GM12878 (cell line): ENCODE measurements around the gene SIDT1. TPM values are rescaled to one million over a fixed set of nuclear protein-coding genes. Genes with fewer than 3 reads are reported as not detected.

Experiments
- ATAC-seq: fragments of 200-7000 bp; cut with Tn5 transposase; 3 replicates; pipeline ENCODE4 v1.9.1; 2020; ENCODE audit warnings: mild to moderate bottlenecking, moderate library complexity
- BruUV-seq: library from RNA; stranded (reverse); fragments of 400-500 nt; replicated peaks from 2 replicates; lab custom pipeline; 2021; lab: Mats Ljungman, UMichigan
- CTCF ChIA-PET: fragments of 300-600 bp; sonication (Branson Sonifier 250); formaldehyde crosslinking; extraction: SDS; loops from one replicate; lab custom pipeline; 2021; ENCODE audit warnings: inconsistent platforms; lab: Yijun Ruan, JAX
- POLR2A ChIA-PET: fragments of 350-600 bp; formaldehyde crosslinking; extraction: SDS; loops from one replicate; lab custom pipeline; 2021; ENCODE audit warnings: inconsistent platforms; lab: Charles Lee
- RAD21 ChIA-PET: fragments of 300-600 bp; sonication (Branson Sonifier 250); formaldehyde crosslinking; loops from one replicate; lab custom pipeline; 2023; ENCODE audit warnings: antibody characterized with exemption; ENCODE audit not compliant: unreplicated experiment; lab: Charles Lee
- SMC1A ChIA-PET: fragments of 300-600 bp; sonication (Branson Sonifier 250); formaldehyde crosslinking; loops from one replicate; lab custom pipeline; 2023; ENCODE audit not compliant: unreplicated experiment, uncharacterized antibody; lab: Charles Lee
- DNase-seq: peaks from one replicate; pipeline ENCODE4 v3.0.0-alpha.2; 2011; ENCODE audit warnings: low read depth, low spot score
- FAIRE-seq: peaks from 3 replicates; lab custom pipeline; 2011; peaks lifted over from hg19 to GRCh38; lab: Jason Lieb, UNC
- H2AFZ ChIP-seq: 2 replicates; pipeline ENCODE4 v1.6.0; 2011; ENCODE audit warnings: low read depth, low read length, control low read depth; ENCODE audit not compliant: control insufficient read depth
- H3K27ac ChIP-seq: 2 replicates; pipeline ENCODE4 v1.5.1; 2011; ENCODE audit warnings: control low read depth; ENCODE audit not compliant: control insufficient read depth, insufficient read depth
- H3K27me3 ChIP-seq, 2 experiments: replicated peaks in 1 of 2; 2 replicates each; pipeline versions ENCODE4 v1.6.0 to v1.6.1; 2011; ENCODE audit warnings: low read length in 1 of 2; ENCODE audit not compliant: control insufficient read depth in 2 of 2, insufficient read depth in 2 of 2
- H3K36me3 ChIP-seq, 2 experiments: 2 replicates each; pipeline ENCODE4 v1.5.1; 2011; ENCODE audit warnings: low read length in 1 of 2; ENCODE audit not compliant: control insufficient read depth in 2 of 2, insufficient read depth in 2 of 2
- H3K4me1 ChIP-seq: 2 replicates; pipeline ENCODE4 v1.6.1; 2011; ENCODE audit warnings: mild to moderate bottlenecking, low read length, moderate library complexity, mixed read lengths; ENCODE audit not compliant: control insufficient read depth, insufficient read depth
- H3K4me2 ChIP-seq: 2 replicates; pipeline ENCODE4 v1.6.0; 2011; ENCODE audit warnings: control low read depth; ENCODE audit not compliant: control insufficient read depth, insufficient read depth
- H3K4me3 ChIP-seq: fragments of 200-600 bp; sonication (generic); 2 replicates; pipeline ENCODE4 v1.5.1; 2016
- H3K79me2 ChIP-seq: 2 replicates; pipeline ENCODE4 v1.6.0; 2011; ENCODE audit warnings: low read length; ENCODE audit not compliant: control insufficient read depth, insufficient read depth
- H3K9ac ChIP-seq: 2 replicates; pipeline ENCODE4 v1.8.0; 2011; ENCODE audit warnings: low read length, control low read depth, mixed read lengths; ENCODE audit not compliant: control insufficient read depth, insufficient read depth
- H3K9me3 ChIP-seq: replicated peaks from 3 replicates; pipeline ENCODE4 v1.5.1; 2011; ENCODE audit warnings: mild to moderate bottlenecking, low read length; ENCODE audit not compliant: control insufficient read depth, insufficient read depth
- H4K20me1 ChIP-seq: 2 replicates; pipeline ENCODE4 v1.6.0; 2011; ENCODE audit not compliant: control insufficient read depth, insufficient read depth
- CBX3 ChIP-seq: fragments of 200-600 bp; sonication (generic); IDR thresholded peaks from 2 replicates; pipeline ENCODE4 v1.6.1; 2016; ENCODE audit warnings: low read depth, borderline replicate concordance
- CHD4 ChIP-seq: fragments of 200-600 bp; sonication (generic); IDR thresholded peaks from 2 replicates; pipeline ENCODE4 v1.6.1; 2016; ENCODE audit warnings: mild to moderate bottlenecking
- CTCF ChIP-seq, 3 experiments: IDR thresholded peaks in 2 of 3; conservative IDR thresholded peaks in 1 of 3; 2 replicates each; pipeline ENCODE4 v1.5.1; 2011; ENCODE audit warnings: low read depth in 3 of 3, low read length in 3 of 3, mild to moderate bottlenecking in 3 of 3, control low read depth in 2 of 3, moderate library complexity in 2 of 3, inconsistent platforms in 1 of 3, mixed read lengths in 1 of 3; ENCODE audit not compliant: control insufficient read depth in 2 of 3, insufficient read depth in 1 of 3; ENCODE audit errors: extremely low read depth in 1 of 3
- EZH2 ChIP-seq: IDR thresholded peaks from 2 replicates; pipeline ENCODE4 v1.6.1; 2012; ENCODE audit warnings: low read depth, mild to moderate bottlenecking, control low read depth, inconsistent platforms, low read length, borderline replicate concordance; ENCODE audit not compliant: control insufficient read depth
- HCFC1 ChIP-seq: fragments of 150-350 bp; IDR thresholded peaks from 2 replicates; pipeline ENCODE4 v1.6.1; 2014; ENCODE audit warnings: low read length
- HDAC6 ChIP-seq: fragments of 200-600 bp; sonication (generic); IDR thresholded peaks from one replicate; pipeline ENCODE4 v1.8.0; 2017; ENCODE audit warnings: antibody characterized with exemption; ENCODE audit not compliant: unreplicated experiment
- HDGF ChIP-seq: fragments of 450-650 bp; IDR thresholded peaks from 2 replicates; pipeline ENCODE4 v1.6.1; 2016; ENCODE audit warnings: antibody characterized with exemption
- MYC ChIP-seq: IDR thresholded peaks from 2 replicates; pipeline ENCODE4 v1.6.1; 2011; ENCODE audit warnings: mild to moderate bottlenecking, low read length, moderate library complexity, inconsistent platforms; ENCODE audit not compliant: insufficient read depth, insufficient replicate concordance, insufficient read length, severe bottlenecking
- RAD51 ChIP-seq: fragments of 450-650 bp; IDR thresholded peaks from 2 replicates; pipeline ENCODE4 v1.6.1; 2016; ENCODE audit warnings: moderate library complexity, mild to moderate bottlenecking, inconsistent platforms
- SIX5 ChIP-seq: IDR thresholded peaks from 2 replicates; pipeline ENCODE4 v1.6.1; 2011; ENCODE audit warnings: mild to moderate bottlenecking, low read depth, low read length, moderate library complexity; ENCODE audit not compliant: severe bottlenecking
- SMARCA5 ChIP-seq: fragments of 450-650 bp; IDR thresholded peaks from 2 replicates; pipeline ENCODE4 v1.6.1; 2017; ENCODE audit warnings: mild to moderate bottlenecking
- SRF ChIP-seq, 2 experiments: IDR thresholded peaks; 2 replicates each; pipeline ENCODE4 v1.6.1; 2011; ENCODE audit warnings: low read depth in 2 of 2, low read length in 2 of 2, mild to moderate bottlenecking in 1 of 2, moderate library complexity in 1 of 2
- TCF3 ChIP-seq: IDR thresholded peaks from 2 replicates; pipeline ENCODE4 v1.6.1; 2012; ENCODE audit warnings: low read depth, mild to moderate bottlenecking, low read length, borderline replicate concordance; ENCODE audit not compliant: insufficient read depth
- USF1 ChIP-seq: IDR thresholded peaks from 2 replicates; pipeline ENCODE4 v1.6.1; 2011; ENCODE audit warnings: borderline replicate concordance, low read depth, mild to moderate bottlenecking, moderate library complexity, mixed read lengths, low read length; ENCODE audit not compliant: insufficient read depth; ENCODE audit errors: extremely low read length
- ZNF207 ChIP-seq: fragments of 450-650 bp; IDR thresholded peaks from 2 replicates; pipeline ENCODE4 v1.6.1; 2014; ENCODE audit warnings: antibody characterized with exemption, mild to moderate bottlenecking, borderline replicate concordance
- ZSCAN29 ChIP-seq: fragments of 450-650 bp; IDR thresholded peaks from 2 replicates; pipeline ENCODE4 v1.6.1; 2017; ENCODE audit warnings: mild to moderate bottlenecking, moderate library complexity
- ZZZ3 ChIP-seq: IDR thresholded peaks from 2 replicates; pipeline ENCODE4 v1.6.1; 2011; ENCODE audit warnings: low read depth; ENCODE audit not compliant: control insufficient read depth, insufficient read length
- WGBS: methylation state at CpG from one replicate; pipeline ENCODE4 v1.1.6; 2016; ENCODE audit warnings: low lambda C conversion rate; ENCODE audit not compliant: insufficient replicate concordance, insufficient coverage; ENCODE audit errors: missing lambda C conversion rate; 5-methylcytosine and 5-hydroxymethylcytosine counted together
- in situ Hi-C: fragments of 300-500 bp; cut with MboI; formaldehyde crosslinking; loops from 9 replicates; pipeline ENCODE4 v1.14.3; 2018; ENCODE audit warnings: mixed read lengths
- intact Hi-C: fragments of 100-400 bp; cut with micrococcal nuclease; formaldehyde crosslinking; loops from one replicate; pipeline ENCODE4 v1.14.2; 2022; ENCODE audit not compliant: unreplicated experiment
- polyA plus RNA-seq, 11 experiments: library from polyadenylated mRNA; depleted of rRNA in 4 of 11; unstranded in 6 of 11; stranded (reverse) in 5 of 11; fragments of >200 nt; fragmentation: Nextera tagmentation in 4 of 11; fragmentation: Illumina TruSeq in 1 of 11; extraction: Ambion mirVana in 4 of 11; extraction: Trizol in 1 of 11; gene quantifications; 1 replicate in 1 of 11; 2 replicates in 10 of 11; pipeline versions ENCODE4 v1.2.1 to v1.2.3, GENCODE V29; 2011 to 2016; ENCODE audit warnings: inconsistent platforms in 2 of 11, missing spikeins in 2 of 11, low read depth in 1 of 11
- total RNA-seq, 4 experiments: library from RNA; depleted of rRNA in 3 of 4; stranded (reverse); fragments of >200 nt in 3 of 4; fragmentation: Illumina TruSeq in 1 of 4; extraction: Trizol in 1 of 4; gene quantifications; 2 replicates each; pipeline versions ENCODE4 v1.2.1 to v1.2.3, GENCODE V29; 2013 to 2021

SIDT1 gene
- total and polyA plus RNA-seq, 10 of the 15 experiments (the other 5 are each of a cell fraction or from before 2014, with no cell fraction given), result 3.0 to 45.0 (median 26.6) TPM

GRCh38 chr3:113663324-113663750, 131.0 kb downstream of the SIDT1 start:
- POLR2A ChIA-PET, result no interaction called here

More at GRCh38 chr3:113663324-113663750, 131.0 kb downstream of the SIDT1 start:
- Histone ChIP-seq H3K79me2 (no peaks in the 10 kb centered on the region), H2AFZ (no peak overlapping the region), H3K36me3 (peaks cover 2 to 7% of the 10 kb centered on the region in 2 experiments)
- BruUV-seq, result no TSS peak
- intact Hi-C loops, result no loop called here
- FAIRE-seq, result no peak
- TF ChIP-seq HCFC1 (no peak), USF1 (no peak), SMARCA5 (no peak), CTCF (IDR thresholded peaks at IDR 0.05 in 2 of 3, conservative IDR thresholded peaks at IDR 0.05 in 1 of 3; ENCODE audit: control insufficient read depth in 2 of 3, extremely low read depth in 1 of 3, insufficient read depth in 1 of 3, low read depth in 3 of 3, low read length in 3 of 3) (no peak), TCF3 (no peak), ZZZ3 (no peak), CHD4 (no peak), EZH2 (no peak), RAD51 (no peak), CBX3 (no peak), ZNF207 (no peak), HDAC6 (no peak), ZSCAN29 (no peak), MYC (no peak), HDGF (no peak), SRF (IDR thresholded peaks at IDR 0.05; ENCODE audit: low read depth in 2 of 2, low read length in 2 of 2) (no peak), SIX5 (no peak)
- TF ChIP-seq, all 136 proteins: peak for 0
- H3K4me3 ChIP-seq, result no peak overlapping the region
- H3K27me3 ChIP-seq, result no peaks in the 10 kb centered on the region
- in situ Hi-C loops, result no loop called here
- no peak overlapping the region for H3K4me2 ChIP-seq
- H3K9me3 ChIP-seq, result no peaks in the 10 kb centered on the region
- no peak for ATAC-seq
- no peak for DNase-seq
- ChIA-PET CTCF (no interaction called here), SMC1A (interaction anchor here (1.1 to 1.2 kb wide), 2 partner anchors 10 to 12 kb away, joined by 3 read pairs; no protein-coding TSS in a partner anchor), RAD21 (no interaction called here)
- 96% methylated on average over 3 of the region's 3 CpGs for WGBS
- H4K20me1 ChIP-seq, result no peaks in the 10 kb centered on the region
- H3K9ac ChIP-seq, result no peak overlapping the region
- no peak overlapping the region for H3K27ac ChIP-seq
- peaks cover 3% of the 10 kb centered on the region; the same call in 1 of the 2 replicates for H3K4me1 ChIP-seq
